GM12892 (cell line): ENCODE data around the gene DES.

Experiments
- POLR2A ChIP-seq: IDR thresholded peaks from 2 replicates; pipeline ENCODE4 v1.6.1; 2011; ENCODE audit warnings: low read depth, low read length, control low read depth
- POLR2AphosphoS5 ChIP-seq: IDR thresholded peaks from 2 replicates; pipeline ENCODE4 v1.6.1; 2011; ENCODE audit warnings: low read depth, low read length, control low read depth
- TAF1 ChIP-seq: IDR thresholded peaks from 2 replicates; pipeline ENCODE4 v1.6.1; 2011; ENCODE audit warnings: low read depth, mild to moderate bottlenecking, control low read depth, low read length, borderline replicate concordance

DNA sequence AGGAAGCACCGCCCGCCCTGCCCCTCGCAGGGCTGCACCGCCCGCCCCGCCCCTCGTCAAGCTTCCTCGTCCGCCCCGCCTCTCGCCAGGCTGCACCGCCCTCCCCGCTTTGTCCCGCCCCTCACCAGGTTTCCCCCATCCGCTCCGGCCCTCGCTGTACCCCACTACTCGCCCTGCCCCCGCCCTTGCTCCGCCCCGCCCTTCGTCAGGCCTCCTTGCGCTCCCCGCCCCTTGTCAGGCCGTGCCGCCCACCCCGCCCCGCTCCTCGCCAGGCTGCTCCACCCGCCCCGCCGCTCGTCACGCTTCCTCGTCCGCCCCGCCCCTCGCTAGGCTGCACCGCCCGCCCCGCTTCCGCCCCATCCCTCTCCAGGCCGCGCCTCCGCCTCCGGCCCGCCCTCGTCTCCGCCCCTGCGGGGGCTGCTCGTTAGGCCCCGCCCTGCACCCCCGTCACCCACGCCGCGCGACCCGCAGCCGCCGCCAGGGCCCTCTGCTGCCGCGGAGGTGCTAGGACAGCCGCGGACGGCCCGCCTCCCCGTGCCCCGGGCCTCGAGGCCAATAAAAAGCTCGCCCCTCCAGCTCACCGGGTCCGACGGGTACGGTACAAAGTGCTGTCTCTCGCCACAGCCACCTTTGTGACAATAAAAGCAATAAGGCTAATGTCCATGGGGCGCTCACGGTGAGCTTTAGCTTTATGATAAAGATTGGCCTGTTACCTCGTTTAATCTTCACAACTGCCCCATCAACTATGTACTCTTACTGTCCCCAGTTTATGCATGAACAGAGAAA is 29.9 kb upstream of the DES start:
- TF ChIP-seq POLR2A, result no peak
- no peak for TF ChIP-seq POLR2AphosphoS5
- TF ChIP-seq TAF1, result no peak
